GM19099 (cell line): Measurements from ENCODE around the gene COPA.
A peak's percentile ranks its signal among the peaks of the same experiment; 100 is the strongest.

Experiments
- POLR2A ChIP-seq: IDR thresholded peaks from 3 replicates; pipeline ENCODE4 v1.6.1; 2011; ENCODE audit warnings: low read depth; ENCODE audit not compliant: insufficient read length; ENCODE audit errors: extremely low read depth

The COPA gene

DNA sequence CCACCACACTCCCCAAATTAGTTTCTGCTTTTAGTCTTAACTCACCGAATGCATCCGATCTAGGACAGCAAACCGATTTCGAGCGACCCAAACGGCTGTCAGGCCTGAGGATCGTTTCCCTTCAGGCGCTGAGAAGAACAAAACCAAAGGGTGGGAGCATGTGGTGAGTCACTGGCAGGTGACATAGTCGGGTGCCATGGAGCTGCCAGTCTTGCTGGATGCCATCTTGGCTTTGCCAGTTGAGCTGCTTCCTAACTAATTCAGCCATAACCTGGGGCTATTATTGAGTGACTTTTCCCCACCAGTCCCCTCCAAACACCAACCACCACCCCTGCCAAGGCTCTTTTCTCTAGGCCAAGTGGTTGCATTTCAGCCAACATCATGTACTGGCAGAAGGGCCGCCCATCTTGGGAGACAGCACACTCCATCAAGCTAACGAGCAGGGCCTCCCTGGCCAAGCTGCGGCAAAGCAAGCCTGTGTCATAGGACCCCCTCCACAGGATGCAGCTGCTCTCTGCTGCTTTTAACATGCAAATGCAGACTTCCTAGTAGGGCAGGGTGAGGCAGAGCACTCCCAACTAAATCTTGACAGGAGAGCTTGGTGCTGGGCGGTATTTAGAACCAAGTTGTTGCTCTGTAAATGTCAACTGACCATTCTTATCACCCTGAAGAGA lies 35.8 kb downstream of the COPA start:
- no peak for TF ChIP-seq POLR2A

DNA sequence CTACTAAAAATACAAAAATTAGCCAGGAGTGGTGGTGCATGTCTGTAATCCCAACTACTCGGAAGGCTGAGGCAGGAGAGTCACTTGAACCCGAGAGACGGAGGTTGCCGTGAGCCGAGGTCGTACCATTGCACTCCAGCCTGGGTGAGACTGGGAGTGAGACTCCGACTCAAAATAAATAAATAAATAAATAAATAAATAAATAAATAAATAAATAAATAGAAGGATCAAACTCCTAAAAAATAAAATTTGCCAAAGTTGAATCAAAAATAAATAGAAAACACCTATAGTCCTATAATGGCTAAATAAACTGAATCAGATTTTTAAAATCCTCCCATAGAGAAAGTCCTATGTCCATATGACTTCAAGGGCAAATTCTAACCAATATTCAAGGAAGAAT lies 42.9 kb downstream of the COPA start:
- TF ChIP-seq POLR2A = no peak

DNA sequence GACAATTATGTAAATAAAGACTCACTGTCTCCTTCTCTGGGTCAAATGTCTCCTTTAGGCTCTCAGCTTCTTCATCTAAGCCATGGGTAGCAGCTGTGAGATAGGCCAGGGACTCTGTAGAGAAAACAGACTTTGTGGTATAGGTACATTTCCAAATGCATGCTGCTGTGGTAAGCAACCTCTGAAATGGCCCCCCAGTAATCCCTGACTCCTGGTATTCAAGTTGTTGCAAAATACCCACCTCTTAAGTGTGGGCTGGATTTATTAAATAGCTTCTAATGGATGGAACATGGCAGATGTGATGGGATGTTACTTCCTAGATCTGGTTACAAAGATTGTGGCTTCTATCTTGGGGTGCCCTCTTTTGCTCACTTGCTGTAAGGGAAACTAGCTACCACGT lies 47.0 kb downstream of the COPA start:
- no peak for TF ChIP-seq POLR2A

DNA sequence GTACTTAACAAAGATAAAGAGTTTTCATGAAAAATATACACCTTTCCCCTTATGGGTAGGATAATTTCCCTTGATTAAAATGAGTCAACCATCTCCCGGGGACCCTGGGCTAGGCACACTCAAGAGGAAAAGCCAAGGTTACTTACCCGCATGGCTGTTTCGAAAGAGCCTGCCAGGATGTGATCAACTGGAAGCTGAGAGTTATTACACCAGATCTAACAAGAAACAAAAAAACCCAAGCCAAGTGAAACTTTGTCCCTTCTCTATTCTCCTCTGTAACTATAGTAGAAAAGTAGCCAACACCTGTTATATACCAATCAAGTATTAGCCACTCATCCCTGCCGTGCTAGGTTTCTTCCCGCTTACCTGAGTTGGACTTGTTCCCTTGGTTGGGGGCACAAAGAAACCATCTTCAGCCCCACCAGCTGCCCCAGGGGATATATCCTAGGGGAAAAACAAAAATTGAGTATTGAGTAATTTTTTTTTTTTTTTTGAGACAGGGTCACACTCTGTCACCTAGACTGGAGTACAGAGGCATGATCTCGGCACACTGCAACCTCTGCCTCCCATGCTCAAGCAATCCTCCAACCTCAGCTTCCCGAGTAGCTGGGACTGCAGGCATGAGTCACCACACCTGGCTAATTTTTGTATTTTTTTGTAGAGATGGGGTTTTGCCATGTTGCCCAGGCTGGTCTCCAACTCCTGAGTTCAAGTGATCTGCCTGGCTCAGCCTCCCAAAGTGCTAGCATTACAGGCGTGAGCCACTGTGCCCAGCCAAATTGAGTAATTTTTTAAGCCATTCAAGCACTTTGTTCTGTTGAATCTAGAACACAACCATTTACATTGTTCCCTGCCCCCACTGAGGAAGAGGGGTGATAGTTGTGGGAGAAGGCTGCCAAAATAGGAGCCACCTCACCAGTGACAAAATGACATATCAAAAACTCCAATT lies 49.8 kb downstream of the COPA start:
- no peak for TF ChIP-seq POLR2A

DNA sequence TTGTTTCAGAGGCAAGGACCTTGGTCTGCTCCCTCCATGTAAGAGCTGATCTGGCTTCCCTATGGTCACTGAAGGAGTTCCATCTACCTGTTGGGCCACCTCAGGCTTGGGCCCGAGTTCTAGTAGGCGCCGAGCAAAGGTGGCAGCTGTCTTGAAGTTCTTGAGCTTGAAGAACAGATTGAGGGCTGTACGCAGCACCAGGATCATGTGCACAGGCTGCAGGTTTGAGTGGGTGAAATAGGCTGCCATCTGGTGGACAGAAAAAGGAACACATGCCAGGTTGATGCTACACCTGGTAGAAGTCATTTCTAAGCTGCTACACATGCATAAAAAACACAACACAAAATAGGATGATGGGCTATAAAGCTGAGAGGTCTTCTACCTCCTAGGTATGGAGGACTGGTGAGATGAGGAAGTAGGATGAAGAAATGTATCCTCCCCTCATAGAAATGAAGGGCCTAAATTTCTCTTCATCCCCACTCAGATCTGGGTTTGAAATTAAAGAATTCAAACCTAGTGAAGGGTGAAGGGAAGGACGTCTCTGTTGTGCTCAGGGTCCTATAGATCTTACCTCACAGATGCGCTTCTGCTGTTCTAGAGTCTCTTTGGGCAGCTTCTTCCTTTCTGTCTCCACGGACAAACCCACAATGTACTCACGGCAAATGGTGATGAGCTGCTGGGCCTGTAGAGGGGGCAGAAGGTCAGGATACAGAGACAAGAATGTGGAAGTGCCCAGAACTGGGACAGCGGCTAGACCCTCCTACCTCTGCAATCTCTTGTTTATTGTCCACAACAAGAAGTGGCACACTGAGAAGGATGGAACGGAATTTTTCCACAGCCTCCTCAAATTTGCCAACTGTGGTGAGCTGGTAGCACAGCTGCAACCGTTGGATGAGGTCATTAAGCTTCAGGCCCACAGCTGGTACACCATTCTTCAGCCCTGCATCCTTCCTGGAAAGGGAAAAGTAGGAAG lies 51.5 kb downstream of the COPA start:
- TF ChIP-seq POLR2A = no peak

DNA sequence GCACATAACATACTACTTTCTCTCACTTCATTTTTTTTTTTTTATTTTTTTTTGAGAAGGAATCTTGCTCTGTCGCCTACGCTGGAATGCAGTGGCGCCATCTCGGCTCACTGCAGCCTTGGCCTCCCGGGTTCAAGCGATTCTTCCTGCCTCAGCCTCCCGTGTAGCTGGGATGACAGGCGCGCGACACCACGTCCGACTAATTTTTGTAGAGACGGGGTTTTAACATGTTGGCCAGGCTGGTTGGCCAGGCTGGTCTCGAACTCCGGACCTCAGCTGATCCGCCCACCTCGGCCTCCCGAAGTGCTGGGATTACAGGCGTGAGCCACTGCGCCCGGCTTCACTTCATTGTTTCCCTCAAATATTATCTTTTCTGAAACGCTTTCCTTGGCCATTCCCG lies 57.5 kb downstream of the COPA start:
- TF ChIP-seq POLR2A = no peak

DNA sequence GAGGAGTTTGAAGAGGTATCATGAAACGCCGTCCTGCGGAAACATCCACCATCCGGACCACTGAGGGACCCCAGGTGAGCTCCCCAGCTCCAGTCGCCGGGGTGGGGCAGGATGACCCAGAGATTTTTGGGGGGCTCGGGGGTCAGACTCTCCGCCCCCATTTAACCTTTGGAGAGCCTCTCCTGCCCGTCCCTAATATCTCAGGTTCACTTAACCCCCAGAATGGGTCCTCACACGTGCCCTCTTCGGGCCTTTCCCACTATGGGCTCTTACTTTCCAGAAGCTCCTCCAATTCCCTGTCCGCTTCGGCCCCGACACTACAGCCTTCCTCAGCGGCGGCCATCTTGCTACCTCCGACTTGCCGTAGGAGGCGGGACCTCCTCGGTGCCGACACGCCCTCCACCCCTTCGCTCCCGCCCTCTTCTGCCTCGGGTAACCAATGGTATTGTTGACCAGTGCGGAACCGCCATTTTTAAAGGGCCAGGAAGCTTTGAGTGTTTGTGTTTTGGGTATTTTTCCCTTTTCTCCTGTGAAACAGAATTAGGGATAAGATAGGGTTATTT lies 58.2 kb downstream of the COPA start, which contains the start of gene PEX19:
Gene PEX19 (minus strand): TSS at position 352 of the 563 bp plus-strand sequence. CDS start 9 bp downstream, at position 343.
- TF ChIP-seq POLR2A = peak; percentile 89

DNA sequence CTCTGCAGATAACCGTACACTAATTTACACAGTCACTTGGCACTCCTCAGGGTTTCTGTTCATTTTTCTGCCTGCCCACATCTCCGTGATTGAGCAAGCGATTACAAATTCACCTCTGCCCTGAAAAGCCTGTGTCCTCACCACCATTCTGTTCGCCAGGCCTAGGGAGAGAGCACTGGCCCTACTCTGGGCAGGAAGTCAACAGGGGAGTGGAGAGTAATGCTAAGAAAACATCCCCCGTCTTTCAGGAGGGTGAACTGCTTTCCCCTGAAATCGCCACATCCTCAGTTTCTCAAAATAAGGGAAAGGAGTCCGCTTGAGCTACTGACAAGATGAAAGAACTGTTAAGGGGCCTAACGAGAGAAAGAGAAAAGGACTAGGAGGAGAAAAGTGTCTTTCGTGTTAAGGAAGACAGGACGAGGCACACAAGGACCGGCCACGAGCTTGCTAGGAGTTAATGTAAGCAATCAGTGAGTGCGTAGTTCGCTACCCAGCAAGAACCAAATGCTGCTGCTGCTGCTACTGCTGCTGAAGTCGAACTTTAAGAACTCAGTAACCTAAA lies 58.7 kb downstream of the COPA start:
- TF ChIP-seq POLR2A = no peak

DNA sequence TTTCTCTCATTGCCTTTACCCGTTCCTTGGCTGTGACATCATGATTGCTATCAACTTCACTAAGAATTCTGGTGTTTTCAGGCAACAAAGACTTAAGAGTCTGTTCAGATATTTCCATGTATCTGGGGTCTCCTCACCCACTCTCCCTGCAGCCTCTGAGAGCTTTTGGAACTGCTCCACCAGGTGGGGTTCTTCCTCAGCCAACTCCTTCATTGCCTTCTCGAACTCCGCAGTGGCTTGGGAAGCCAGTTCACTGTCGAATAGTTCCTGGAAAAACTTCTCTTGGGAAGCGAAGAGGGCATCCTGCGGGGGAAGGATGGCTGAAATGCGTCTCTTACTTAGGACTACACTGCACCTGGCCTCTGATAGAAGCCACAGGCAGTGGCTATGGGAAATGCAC lies 60.2 kb downstream of the COPA start:
- no peak for TF ChIP-seq POLR2A

DNA sequence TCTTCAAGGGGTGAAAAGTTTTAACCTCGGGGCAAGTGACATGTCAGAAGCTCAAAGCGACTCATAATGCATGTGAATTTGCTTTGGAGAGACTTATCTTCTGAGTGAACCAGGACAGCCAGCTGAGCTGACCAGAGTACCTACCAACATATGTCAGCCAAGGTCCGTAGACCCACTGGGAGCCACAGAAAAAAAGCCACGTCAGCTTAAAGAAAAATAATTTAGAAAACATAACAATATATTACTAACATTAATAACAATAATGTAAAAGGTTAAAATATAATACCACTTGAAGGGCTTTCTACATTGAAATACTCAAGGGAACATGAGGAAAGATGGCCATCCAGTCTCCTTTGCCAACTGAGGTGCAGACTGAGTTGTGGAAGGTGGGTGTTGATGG lies 65.1 kb downstream of the COPA start:
- TF ChIP-seq POLR2A = no peak

DNA sequence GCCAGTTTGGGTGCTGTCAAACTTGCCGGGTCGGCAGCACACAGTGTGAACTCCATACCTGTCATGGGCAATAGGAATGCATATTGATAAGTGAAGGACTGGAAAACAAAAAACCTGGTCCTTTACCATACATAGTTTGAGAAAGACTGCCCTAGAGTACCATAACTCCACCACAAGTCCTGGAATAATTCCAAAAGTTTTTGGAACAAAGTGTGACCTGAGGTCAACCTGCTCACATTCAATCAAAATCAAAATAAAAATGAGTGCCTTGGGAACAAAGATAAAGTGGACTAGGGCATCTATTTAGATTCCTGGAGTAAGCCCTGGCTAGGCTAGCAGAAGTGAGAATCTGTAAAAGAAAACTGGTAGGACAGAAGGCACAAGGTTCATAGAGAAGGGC lies 65.7 kb downstream of the COPA start:
- TF ChIP-seq POLR2A = no peak

DNA sequence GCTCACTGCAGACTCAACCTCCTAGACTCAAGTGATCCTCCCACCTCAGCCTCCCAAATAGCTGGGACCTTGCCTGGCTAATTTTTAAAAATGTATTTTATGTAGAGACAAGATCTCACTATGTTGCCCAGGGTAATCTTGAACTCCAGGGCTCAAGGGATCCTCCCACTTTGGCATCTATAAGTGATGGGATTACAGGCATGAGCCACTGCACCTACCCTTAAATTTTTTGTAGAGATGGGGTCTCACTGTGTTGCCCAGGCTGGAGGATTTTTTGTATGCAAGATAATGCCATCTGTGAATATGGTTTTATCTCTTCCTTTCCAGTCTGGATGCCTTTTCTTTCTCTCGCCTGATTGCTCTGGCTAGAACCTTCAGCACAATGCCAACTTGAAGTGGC lies 72.0 kb downstream of the COPA start:
- TF ChIP-seq POLR2A = no peak

DNA sequence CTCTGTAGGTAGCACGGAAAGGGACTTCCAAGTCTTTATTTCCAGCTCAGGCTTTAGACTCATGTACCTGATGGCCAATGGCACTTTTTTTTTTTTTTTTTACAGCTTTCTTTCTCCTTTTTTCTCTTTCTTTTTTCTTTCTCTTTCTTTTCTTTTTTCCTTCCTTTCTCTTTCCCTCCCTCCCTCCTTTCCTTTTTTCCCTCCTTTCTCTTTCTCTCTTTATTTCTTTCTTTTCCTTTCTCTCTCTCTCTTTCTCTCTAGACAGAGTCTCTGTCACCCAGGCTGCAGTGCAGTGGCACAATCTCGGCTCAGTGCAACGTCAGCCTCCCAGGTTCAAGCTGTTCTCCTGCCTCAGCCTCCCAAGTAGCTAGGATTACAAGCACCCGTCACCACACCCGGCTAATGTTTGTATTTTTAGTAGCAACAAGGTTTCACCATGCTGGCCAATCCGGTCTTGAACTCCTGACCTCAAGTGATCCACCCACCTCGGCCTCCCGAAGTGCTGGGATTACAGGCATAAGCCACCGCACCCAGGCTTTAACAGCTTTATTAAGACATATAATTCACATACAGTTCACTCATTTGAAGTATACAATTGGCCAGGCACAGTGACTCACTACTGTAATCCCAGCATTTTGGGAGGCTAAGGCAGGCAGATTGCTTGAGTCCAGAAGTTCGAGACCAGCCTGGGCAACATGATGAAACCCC lies 75.6 kb downstream of the COPA start:
- TF ChIP-seq POLR2A = no peak
